Heart left ventricle (tissue), 13 donors: ENCODE results near the gene DOCK4.

Experiments used
- CTCF ChIP-seq, 12 donors: fragments of 200-600 bp; sonication (generic) in 4 of 12; IDR thresholded peaks; one replicate each; pipeline versions ENCODE4 v1.5.0 to v1.8.0; 2018 to 2022; ENCODE audit warnings: antibody characterized with exemption in 12 of 12, mild to moderate bottlenecking in 5 of 12
- POLR2A ChIP-seq, 2 donors: fragments of 450-650 bp; IDR thresholded peaks; one replicate each; pipeline ENCODE4 v1.6.1; 2017; ENCODE audit warnings: antibody characterized with exemption in 2 of 2, mild to moderate bottlenecking in 2 of 2, moderate library complexity in 2 of 2
- donor health status: ischemic (EF 13 %, LVEDD 7.1; RV severe dilation, severe dysfunction).
- donor health status: DM: no; HTN: yes; CAD: no.
- donor health status: DM: no; HTN: no; CAD: no.
- donor health status: ischemic (EF 25% LVEDD 6.9; RV normal size, moderate dysfunction).
- donor health status: ischemic (EF 25% LVEDD 5.7; RV mildly dilated, moderate dysfunction).
- donor health status: ischemic (EF 35%, LVEDD 5.7; RV mildly dilated, moderate dysfunction).
- donor health status: nonischemic (EF 11% LVEDD 7.7; RV severe dilation, severe dysfunction).
- donor health status: DM: yes; HTN: yes; CAD: no.
- donor health status: PGD.
- donor health status: ischemic (EF 29% LVEDD 5.4; RV normal size, mild dysfunction).
- donor health status: nonischemic (EF 23%, LVEDD 6.1; RV moderate dilation, normal function).

GRCh38 chr7:111752022-111752582 is 454.1 kb downstream of the DOCK4 start:
- peak; percentile 63 to 81 (median 75) for TF ChIP-seq CTCF (IDR thresholded peaks at IDR 0.05)
- TF ChIP-seq POLR2A (IDR thresholded peaks at IDR 0.05) = no peak
